ENCODE measurements around the gene TSC22D1.

Gene TSC22D1

DNA sequence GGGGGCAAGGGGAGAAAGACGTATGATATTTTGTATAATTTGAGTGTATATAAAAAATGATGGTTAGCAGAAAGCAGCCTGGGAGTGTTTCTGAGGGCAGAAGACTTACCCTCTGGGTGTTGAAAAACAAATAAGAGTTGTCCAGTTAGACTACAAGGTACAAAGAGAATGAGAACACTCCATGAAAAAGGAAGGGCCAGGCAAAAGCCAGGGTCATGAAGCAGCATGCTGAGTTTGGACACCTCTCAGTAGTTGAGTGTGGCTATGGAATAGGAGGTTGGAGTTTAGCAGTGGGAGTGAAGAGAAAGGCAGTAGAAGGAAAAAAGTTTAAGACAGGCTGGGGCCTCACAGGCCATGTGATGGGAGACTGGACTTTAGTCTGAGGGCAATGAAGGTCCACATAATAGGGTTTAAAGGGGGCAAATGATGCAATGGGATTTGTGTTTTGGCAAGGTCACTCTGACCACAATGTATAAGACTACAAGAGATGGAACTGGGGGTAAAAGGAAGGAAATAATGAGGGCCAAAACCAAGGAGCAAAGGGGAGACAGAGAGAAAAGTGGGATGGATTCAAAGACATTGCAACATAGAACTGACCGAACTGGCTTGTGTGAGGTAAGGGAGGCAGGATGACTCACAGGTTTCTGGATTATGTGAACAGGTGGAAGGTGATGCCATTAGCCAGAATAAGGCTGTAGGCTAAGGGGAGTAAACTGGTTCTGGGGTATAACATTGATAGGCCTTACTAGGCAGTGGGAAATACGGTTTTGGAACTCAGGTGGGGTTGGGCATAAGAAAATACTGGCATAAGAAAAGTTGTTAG, 125.9 kb downstream of the TSC22D1 start:
- DNase-seq = no peak

DNA sequence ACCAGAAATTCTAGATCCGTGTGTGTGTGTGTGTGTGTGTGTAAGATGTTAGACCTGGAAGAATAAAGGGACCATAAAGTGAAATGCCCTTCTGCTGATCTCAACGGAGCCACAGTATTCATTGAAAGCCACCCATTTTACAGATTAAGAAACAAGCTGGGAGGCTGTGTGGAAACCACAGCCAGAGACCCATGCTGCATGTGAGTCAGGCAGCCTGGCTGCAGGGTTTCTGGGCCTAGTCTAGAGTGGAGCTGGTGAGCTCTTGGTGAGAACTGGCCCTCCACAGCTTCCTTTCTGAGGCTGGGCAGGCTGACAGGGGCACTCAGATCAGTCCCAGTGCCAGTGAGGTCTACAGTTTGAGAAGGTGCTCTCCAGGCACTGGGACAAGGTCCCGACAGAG, 127.3 kb downstream of the TSC22D1 start:
- DNase-seq = no peak

DNA sequence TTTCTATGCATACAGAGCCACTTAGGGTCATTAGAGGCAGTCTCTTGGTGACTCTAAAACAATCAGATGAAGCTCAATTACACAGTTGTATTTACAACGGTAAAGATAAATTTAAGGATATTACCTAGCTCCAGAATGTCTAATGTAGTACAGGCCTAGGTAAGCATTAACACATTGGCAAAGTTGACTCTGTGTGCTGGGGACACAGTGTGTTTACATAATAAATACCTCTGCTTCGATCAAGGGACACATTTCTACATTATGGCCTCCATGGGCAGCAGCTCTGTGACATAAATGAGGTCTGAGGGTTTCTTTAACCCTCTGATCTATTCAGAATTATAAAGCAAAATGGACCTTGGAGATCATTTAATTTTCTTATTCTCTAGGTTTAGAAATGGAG, 127.8 kb downstream of the TSC22D1 start:
- no peak for DNase-seq

DNA sequence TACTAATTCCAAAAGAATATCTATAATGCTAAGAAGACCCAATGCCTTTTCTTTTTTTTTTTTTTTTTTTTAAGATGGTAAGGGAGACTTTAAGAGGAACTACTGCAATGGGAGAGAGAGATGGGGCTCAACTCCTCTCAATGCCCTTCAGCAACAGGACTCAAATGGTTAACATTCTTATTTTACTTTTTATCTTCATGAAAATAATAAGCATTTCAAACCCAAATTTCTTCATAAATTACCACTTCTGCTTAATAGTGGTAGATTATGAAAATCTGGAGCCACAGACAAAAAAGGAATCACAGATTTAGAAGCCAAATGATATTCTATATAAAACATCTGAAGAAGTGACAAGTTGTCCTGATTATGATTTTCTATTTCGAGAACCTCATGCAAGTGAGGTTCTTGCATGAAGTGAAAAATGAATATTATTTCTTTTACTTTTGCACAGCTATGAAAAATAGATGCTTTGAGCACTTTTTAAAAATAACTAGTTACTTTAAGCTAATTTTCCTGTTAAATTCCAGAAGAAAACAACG, 128.3 kb downstream of the TSC22D1 start:
- DNase-seq = no peak

- DNase-seq = no peak
These were observed 136.0 kb downstream of the TSC22D1 start for GRCh38 chr13:44440046-44440608.

DNA sequence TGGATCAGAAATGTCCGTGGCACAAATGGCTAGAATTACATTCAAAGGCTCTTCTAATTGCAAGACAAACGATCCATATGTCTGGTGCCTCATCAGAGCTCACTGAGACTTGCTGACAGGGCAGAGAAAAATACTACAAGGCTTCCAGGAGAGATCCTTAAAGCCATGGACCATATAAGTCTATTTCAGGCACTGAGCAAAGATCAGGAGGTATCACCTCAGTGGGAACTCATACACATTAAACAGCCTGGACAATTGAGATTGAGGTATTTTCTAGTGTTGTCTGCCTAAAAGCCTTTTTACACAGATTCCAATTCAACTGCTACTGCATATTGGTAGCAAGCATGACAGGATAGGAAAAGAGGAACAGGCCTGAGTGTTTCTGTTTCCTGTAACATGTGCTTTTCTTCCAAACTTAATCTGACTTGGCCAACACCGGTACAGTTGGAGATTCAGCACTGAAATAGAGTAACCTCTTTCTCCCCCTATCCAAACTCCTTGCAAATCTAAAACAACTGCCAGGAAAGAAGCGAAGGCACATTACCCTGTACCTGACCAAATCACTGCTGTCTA, 136.6 kb downstream of the TSC22D1 start:
- DNase-seq = no peak

GRCh38 chr13:44438234-44438579, 137.9 kb downstream of the TSC22D1 start:
- no peak for DNase-seq

- peak; percentile 40 for DNase-seq
These were observed 138.5 kb downstream of the TSC22D1 start for GRCh38 chr13:44437356-44438233.

DNA sequence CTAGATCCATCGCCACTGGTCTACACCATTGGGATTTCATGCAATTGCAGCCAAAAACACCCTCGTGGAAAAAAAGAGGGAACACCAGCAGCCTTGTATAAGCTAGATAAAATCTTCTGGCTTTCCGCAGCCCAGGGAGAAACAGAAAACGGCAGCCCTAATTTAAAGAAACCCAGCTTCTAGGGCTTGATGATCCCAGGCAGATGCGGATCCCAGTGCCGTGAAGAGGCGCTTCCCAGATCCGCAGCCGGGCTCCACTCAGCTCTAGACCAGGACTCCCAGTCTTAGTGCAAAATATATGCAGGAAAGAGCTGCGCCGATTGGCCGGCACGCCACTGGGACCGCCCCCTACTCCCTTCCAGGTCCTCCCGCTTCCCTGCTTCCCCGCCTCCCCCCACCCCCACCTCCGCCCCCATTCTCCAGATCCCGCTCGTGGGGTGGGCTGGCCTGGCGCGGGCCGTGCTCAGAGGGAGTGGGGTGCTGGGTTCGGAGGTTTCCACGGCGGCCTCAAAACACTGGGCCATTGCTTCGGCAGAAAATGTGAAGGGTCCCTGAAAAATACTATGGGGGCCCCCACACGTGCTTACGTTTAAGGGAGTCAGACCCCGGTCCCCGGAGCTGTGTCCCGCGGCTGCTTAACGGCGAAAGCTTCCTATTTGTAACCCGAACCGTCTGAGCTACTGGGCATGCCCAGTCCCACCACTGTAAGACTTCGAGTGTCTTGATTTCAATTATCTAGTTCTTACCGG, 139.4 kb downstream of the TSC22D1 start:
- DNase-seq = peak; percentile 93

DNA sequence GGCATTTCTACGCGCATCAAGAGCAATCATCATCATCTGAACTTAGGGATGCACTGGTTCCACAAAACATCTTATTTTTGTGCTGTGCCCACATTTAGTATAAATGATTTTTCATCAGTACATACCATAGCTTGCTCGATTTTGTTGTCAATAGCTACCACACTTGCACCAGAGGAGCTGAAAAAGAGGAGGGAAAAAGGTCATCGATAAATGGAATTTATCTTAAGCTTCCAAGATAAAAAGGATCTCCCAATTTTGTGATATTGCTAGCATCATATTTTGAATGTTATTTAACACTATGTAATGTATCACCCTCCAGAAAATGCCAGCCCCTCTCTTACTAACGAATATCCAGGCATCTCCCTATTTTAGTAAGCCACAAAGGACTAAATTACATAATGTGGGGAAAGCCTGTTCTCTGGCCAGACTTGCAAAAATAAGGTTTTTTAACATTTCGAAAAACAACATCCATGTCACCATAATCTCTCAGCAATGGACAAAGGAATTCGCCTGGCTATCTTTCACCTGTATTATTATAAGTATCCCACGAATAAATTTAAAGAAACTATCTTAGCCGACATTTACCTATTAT, 140.1 kb downstream of the TSC22D1 start:
- no peak for DNase-seq

- DNase-seq = peak; percentile 97
These were observed 140.8 kb downstream of the TSC22D1 start for GRCh38 chr13:44435142-44435918.

- DNase-seq = no peak
These were observed 141.4 kb downstream of the TSC22D1 start for GRCh38 chr13:44434766-44435141.

- DNase-seq = no peak
These were observed 142.0 kb downstream of the TSC22D1 start for GRCh38 chr13:44433863-44434765.

DNA sequence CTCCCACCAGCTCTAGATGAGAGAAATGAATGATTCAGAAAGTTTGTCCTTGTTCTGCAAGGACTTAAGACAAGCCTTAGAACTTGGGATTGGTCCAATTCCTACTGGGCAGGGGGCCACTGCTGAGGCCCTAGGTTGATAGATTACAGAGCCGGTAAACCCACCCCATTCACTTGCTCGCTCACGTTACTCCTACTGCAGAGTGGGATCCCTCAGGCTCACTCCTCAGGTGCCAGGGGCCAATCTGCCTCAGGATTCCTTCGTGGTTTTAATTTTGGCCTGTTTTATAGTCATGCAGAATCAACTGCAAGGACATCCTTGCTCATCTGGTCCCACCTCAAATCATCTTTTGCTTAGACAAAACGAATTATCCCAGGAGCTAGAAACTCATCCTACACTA, 143.5 kb downstream of the TSC22D1 start:
- DNase-seq = no peak

DNA sequence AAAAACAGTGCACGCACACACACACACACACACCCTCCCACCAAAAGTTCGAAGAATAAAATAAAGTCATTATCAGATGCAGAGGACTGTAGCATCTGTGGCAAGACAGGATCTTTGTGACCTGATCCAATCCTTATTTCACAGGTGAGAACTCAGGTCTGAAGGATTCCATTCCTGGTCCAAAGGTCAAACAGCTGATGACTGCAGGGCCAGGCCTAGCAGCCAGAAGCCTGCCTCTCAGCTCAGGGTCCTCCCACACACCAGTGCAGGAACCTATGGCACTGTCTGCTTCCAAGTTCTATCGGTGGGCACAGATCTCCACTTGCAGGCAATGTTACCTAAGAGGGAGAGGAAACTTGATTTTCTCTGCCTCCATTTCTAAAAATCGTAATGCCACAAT, 145.0 kb downstream of the TSC22D1 start:
- no peak for DNase-seq

GRCh38 chr13:44429311-44429710, 146.8 kb downstream of the TSC22D1 start:
- DNase-seq = no peak

- no peak for DNase-seq
These were observed 149.7 kb downstream of the TSC22D1 start for GRCh38 chr13:44426461-44426860.

GRCh38 chr13:44425815-44426078, 150.4 kb downstream of the TSC22D1 start:
- no peak for DNase-seq

DNA sequence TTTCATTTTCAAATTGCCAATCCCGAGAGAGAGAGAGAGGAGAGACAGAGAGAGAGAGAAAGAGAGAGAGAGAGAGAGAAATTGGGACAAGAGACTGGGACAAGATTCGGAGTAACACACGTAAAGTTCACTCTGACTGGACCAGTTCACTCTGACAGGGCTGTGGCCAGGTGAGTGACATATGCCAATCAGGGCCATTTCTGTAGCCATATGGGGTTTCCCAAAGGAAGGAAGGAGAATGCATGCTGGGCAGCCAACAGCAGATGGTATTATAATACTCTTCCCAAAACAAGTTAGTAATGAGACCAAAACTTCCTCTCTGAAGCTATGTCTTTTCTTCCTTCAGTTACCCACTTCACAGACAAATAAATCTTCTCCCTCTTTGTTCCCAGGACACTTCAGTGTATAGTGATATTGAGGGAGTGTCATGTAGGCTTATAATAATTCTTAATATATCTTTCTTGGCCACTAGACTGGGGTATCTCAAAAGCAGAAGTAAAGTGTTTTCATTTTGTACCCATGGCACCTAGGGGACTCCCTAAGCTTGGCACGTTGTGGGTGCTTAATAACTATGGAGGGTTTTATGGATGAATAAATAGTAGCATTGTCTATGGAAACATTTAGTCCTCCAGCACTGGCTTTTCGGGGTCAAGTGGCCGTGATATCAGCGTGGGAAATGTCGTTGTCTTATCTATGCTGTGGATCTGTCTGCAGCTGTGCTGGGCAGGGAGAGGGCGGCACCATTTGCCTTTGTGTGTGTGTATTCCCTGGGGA, 150.9 kb downstream of the TSC22D1 start:
- DNase-seq = no peak

DNA sequence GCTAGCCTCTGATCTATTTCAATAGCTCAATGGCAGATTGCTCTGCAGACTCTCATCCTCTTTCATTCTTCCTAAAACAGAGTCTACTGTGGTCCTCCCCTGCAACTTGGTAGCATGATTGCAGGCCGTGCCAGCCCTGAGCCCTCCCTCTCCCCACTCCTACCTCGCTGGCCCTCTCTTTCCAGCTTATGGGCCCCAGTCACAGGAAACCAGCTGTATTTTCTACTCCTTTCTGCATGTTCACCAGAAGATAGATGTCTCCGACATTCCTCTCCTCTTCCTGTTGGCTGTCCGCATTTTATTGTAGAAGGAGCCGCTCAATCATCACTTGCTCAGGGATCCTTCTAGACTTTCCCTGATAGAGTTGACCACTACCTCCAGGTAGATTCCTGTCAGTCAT, 152.3 kb downstream of the TSC22D1 start:
- DNase-seq = no peak

Data from NCI-H345 (cell line).